Gastrocnemius medialis (tissue), 4 donors: Measurements from ENCODE around the gene EVI5. TPM values are rescaled to one million over a fixed set of nuclear protein-coding genes. Genes with fewer than 3 reads are reported as not detected.
"Not testable (repeated sequence)": the region's sequence is repeated elsewhere in the genome, so short reads cannot be mapped to it uniquely, and the experiment has no call there.

Experiments used
- ATAC-seq, 2 donors: fragments of 150-250 bp; one replicate each; pipeline ENCODE4 v1.9.1; 2016
- DNase-seq, 2 donors: peaks; one replicate each; pipeline ENCODE4 v3.0.0-alpha.2; 2019
- H3K27ac ChIP-seq, 4 donors: fragments of 200-600 bp; sonication (generic); 1 replicate in 1 of 4; 2 replicates in 3 of 4; pipeline ENCODE4 v1.5.1; 2016 to 2018; ENCODE audit warnings: mild to moderate bottlenecking in 2 of 4, moderate library complexity in 1 of 4
- H3K27me3 ChIP-seq, 3 donors: fragments of 200-600 bp; sonication (generic) in 2 of 3; 1 replicate in 1 of 3; 2 replicates in 2 of 3; pipeline versions ENCODE4 v1.5.1 to v1.6.0; 2016 to 2019; ENCODE audit warnings: mild to moderate bottlenecking in 1 of 3, moderate library complexity in 1 of 3
- H3K36me3 ChIP-seq, 2 donors: fragments of 200-600 bp; sonication (generic) in 1 of 2; one replicate each; pipeline ENCODE4 v1.5.1; 2017 to 2018
- H3K4me1 ChIP-seq, 2 donors: fragments of 200-600 bp; sonication (generic) in 1 of 2; one replicate each; pipeline ENCODE4 v1.5.1; 2016 to 2017; ENCODE audit warnings: mild to moderate bottlenecking in 2 of 2
- H3K4me3 ChIP-seq, 4 donors: fragments of 200-600 bp; sonication (generic) in 3 of 4; 1 replicate in 1 of 4; 2 replicates in 3 of 4; pipeline ENCODE4 v1.5.1; 2016 to 2019; ENCODE audit warnings: mild to moderate bottlenecking in 2 of 4
- H3K9me3 ChIP-seq, 3 donors: fragments of 200-600 bp; sonication (generic) in 2 of 3; 1 replicate in 1 of 3; 2 replicates in 2 of 3; pipeline ENCODE4 v1.5.1; 2016 to 2019
- POLR2A ChIP-seq, 2 donors: fragments of 450-650 bp; IDR thresholded peaks; one replicate each; pipeline ENCODE4 v1.6.1; 2017; ENCODE audit warnings: antibody characterized with exemption in 2 of 2, mild to moderate bottlenecking in 2 of 2, moderate library complexity in 2 of 2
- in situ Hi-C, 4 donors: fragments of 200-750 bp; cut with MboI; loops; one replicate each; pipeline versions ENCODE4 v1.15.0 to v1.8.0; 2017; ENCODE audit warnings: low sequenced_read_pairs in 4 of 4
- intact Hi-C: fragments of 100-400 bp; cut with DNase I; formaldehyde crosslinking; loops from one replicate; pipeline ENCODE4 v1.15.1; 2023; ENCODE audit warnings: low total_unique reads
- total RNA-seq, 4 donors: library from RNA; depleted of rRNA; stranded (reverse); fragments of >200 nt; gene quantifications; one replicate each; pipeline versions ENCODE4 v1.1.0 to v1.2.3, GENCODE V29; 2016
- TF ChIP-seq, protein P1 (sequence below), 5 experiments: fragments of 450-650 bp in 3 of 5; fragments of 200-600 bp in 2 of 5; sonication (generic) in 2 of 5; IDR thresholded peaks in 4 of 5; conservative IDR thresholded peaks in 1 of 5; 1 replicate in 4 of 5; 2 replicates in 1 of 5; pipeline ENCODE4 v1.5.1; 2016 to 2019; ENCODE audit warnings: antibody characterized with exemption in 5 of 5, mild to moderate bottlenecking in 3 of 5, moderate library complexity in 3 of 5

Gene EVI5
- total RNA-seq, 4 donors from 2014 or later: 4.6 to 12.5 (median 8.2) TPM

DNA sequence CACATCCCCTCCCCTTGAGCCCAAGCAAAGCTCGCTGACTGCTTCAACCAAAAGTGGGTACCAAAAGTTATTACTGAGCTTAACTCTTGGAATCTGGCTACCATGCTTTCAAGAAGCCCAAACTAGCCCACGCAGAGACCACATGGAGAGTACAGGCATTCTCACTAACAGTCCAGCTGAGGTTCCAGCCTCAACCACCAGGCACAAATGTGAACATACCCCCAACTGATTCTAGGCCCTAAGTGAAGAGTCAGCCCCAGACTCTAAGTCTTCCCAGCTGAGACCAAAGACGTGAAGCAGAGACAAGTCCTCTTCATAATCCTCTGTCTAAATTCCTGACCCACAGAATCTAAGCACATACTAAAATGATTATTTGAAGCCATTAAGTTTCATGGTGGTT, 36.8 kb downstream of the EVI5 start:
- intact Hi-C loops: loop anchor here (5.0 kb wide), 1 partner anchor 34 kb away; no protein-coding TSS in a partner anchor
- H3K4me3 ChIP-seq: no peak overlapping the region
- ATAC-seq: no peak
- no peaks in the 10 kb centered on the region for H3K27me3 ChIP-seq
- H3K4me1 ChIP-seq: peaks cover 3 to 11% of the 10 kb centered on the region in 2 donors
- in situ Hi-C loops: no loop called here
- no peaks in the 10 kb centered on the region for H3K36me3 ChIP-seq
- no peak for DNase-seq
- no peaks in the 10 kb centered on the region for H3K9me3 ChIP-seq
- no peak overlapping the region for H3K27ac ChIP-seq
- TF ChIP-seq, protein P1, sequence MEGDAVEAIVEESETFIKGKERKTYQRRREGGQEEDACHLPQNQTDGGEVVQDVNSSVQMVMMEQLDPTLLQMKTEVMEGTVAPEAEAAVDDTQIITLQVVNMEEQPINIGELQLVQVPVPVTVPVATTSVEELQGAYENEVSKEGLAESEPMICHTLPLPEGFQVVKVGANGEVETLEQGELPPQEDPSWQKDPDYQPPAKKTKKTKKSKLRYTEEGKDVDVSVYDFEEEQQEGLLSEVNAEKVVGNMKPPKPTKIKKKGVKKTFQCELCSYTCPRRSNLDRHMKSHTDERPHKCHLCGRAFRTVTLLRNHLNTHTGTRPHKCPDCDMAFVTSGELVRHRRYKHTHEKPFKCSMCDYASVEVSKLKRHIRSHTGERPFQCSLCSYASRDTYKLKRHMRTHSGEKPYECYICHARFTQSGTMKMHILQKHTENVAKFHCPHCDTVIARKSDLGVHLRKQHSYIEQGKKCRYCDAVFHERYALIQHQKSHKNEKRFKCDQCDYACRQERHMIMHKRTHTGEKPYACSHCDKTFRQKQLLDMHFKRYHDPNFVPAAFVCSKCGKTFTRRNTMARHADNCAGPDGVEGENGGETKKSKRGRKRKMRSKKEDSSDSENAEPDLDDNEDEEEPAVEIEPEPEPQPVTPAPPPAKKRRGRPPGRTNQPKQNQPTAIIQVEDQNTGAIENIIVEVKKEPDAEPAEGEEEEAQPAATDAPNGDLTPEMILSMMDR (IDR thresholded peaks at IDR 0.05 in 4 of 5, conservative IDR thresholded peaks at IDR 0.05 in 1 of 5): no peak
- TF ChIP-seq POLR2A (IDR thresholded peaks at IDR 0.05): no peak

- ATAC-seq: no peak
- TF ChIP-seq POLR2A (IDR thresholded peaks at IDR 0.05): no peak
- TF ChIP-seq, protein P1 (IDR thresholded peaks at IDR 0.05 in 4 of 5, conservative IDR thresholded peaks at IDR 0.05 in 1 of 5): no peak
- in situ Hi-C loops: no loop called here
Observed at GRCh38 chr1:92747735-92748134, 37.2 kb downstream of the EVI5 start.

GRCh38 chr1:92746255-92746654, 38.7 kb downstream of the EVI5 start:
- H3K27me3 ChIP-seq, H3K36me3 ChIP-seq, H3K27ac ChIP-seq, H3K4me3 ChIP-seq, H3K9me3 ChIP-seq, DNase-seq, ATAC-seq, in situ Hi-C loops: not testable (repeated sequence)
- H3K4me1 ChIP-seq: peaks cover 3 to 11% of the 10 kb centered on the region in 2 donors
- intact Hi-C loops: loop anchor here (5.0 kb wide), 1 partner anchor 36 kb away; no protein-coding TSS in a partner anchor

More at GRCh38 chr1:92747735-92748134, 37.2 kb downstream of the EVI5 start:
- intact Hi-C loops: loop anchor here (5.0 kb wide), 1 partner anchor 35 kb away; no protein-coding TSS in a partner anchor
- H3K4me1 ChIP-seq: peaks cover 3 to 11% of the 10 kb centered on the region in 2 donors
- no peaks in the 10 kb centered on the region for H3K27me3 ChIP-seq
- DNase-seq: no peak
- H3K4me3 ChIP-seq: no peak overlapping the region
- H3K9me3 ChIP-seq: no peaks in the 10 kb centered on the region
- H3K36me3 ChIP-seq: no peaks in the 10 kb centered on the region
- no peak overlapping the region for H3K27ac ChIP-seq

DNA sequence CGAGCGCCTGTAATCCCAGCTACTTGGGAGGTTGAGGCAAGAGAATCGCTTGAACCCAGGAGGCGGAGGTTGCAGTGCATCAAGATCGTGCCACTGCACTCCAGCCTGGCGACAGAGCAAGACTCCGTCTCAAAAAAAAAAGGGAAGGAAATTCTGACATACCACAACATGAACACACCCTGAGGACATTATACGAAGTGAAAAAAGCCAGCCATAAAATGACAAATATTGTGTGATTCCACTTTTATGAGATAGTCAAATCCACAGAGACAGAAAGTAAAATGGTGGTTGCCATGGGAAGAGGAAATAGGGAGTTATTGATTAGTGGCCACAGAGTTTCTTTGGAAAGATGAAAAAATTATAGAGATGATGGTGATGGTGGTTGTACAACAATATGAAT, 41.7 kb downstream of the EVI5 start:
- H3K27me3 ChIP-seq: no peaks in the 10 kb centered on the region
- intact Hi-C loops (no loop called here), in situ Hi-C loops (no loop called here)
- ATAC-seq (no peak), DNase-seq (no peak)
- H3K4me1 ChIP-seq: peaks cover 3 to 11% of the 10 kb centered on the region in 2 donors
- no peak overlapping the region for H3K27ac ChIP-seq
- no peaks in the 10 kb centered on the region for H3K36me3 ChIP-seq
- no peak for TF ChIP-seq POLR2A (IDR thresholded peaks at IDR 0.05)
- TF ChIP-seq, protein P1 (IDR thresholded peaks at IDR 0.05 in 4 of 5, conservative IDR thresholded peaks at IDR 0.05 in 1 of 5): no peak
- H3K4me3 ChIP-seq: no peak overlapping the region
- no peaks in the 10 kb centered on the region for H3K9me3 ChIP-seq

GRCh38 chr1:92739669-92740524, 45.0 kb downstream of the EVI5 start:
- Histone ChIP-seq H3K9me3 (no peaks in the 10 kb centered on the region), H3K36me3 (no peaks in the 10 kb centered on the region), H3K4me3 (no peak overlapping the region), H3K4me1 (no peaks in the 10 kb centered on the region), H3K27ac (no peak overlapping the region), H3K27me3 (no peaks in the 10 kb centered on the region)
- in situ Hi-C loops (no loop called here), intact Hi-C loops (no loop called here)
- no peak for DNase-seq
- ATAC-seq: no peak
- no peak for TF ChIP-seq POLR2A (IDR thresholded peaks at IDR 0.05)
- TF ChIP-seq, protein P1 (IDR thresholded peaks at IDR 0.05 in 4 of 5, conservative IDR thresholded peaks at IDR 0.05 in 1 of 5): no peak
